ENCODE results near the gene AGBL5.

The AGBL5 gene

DNA sequence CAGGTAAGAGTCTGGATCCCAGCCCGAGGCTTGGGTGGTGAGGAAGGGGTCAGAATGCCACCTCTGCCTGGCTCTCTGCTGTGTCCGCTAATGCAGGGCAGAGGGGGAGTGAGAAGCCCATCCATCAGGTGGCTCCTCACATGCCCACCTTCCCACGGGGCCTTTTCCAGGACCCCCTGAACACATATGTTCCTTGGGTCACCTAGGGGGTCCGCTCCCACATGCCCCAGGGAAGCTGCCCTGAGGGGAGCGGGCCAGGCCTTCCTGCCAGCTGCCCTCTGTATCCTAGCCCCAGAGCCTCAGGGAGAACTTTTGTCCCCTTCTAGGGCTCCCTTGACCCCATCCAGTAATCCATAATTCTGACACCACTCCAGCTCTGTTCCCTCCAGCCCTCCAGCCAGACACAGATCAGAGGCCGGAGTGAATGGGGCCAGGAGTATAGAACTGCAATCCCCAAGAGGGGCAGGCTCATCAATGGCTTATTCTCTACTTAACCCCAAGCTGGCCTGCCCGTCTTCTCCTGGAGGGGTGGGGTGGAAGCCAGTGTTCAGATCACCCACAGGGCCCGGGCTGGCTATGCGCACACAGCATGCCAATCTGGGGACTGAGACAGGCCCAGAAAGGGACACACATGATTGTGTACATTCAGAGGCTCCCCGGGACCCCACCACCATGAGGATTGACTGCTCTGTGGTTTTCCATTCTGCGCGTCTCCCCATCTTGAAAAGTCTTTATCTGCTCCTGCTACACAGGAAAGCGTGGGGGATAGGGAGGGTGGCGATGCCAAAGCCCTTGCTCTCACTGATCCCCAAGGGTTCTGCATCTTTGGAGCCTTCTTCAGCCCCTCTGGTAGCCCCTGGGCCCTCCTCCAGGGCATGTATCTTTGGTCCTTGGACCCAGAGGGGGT is 28.0 kb downstream of the AGBL5 start:
- DNase-seq = no peak

DNA sequence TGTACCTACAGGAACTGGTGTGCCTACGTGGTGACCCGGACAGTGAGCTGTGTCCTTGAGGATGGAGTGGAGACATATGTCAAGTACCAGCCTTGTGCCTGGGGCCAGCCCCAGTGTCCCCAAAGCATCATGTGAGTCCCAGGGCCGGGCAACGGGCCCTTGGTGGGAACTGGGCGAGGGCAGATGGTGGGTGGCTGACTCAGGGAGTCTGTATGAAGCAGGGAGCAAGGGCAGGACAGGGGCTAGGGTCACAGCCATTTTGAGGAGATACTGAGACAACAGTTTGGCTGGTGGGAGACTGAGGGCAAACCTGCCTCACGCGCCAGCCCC is 28.6 kb downstream of the AGBL5 start:
- DNase-seq = no peak

DNA sequence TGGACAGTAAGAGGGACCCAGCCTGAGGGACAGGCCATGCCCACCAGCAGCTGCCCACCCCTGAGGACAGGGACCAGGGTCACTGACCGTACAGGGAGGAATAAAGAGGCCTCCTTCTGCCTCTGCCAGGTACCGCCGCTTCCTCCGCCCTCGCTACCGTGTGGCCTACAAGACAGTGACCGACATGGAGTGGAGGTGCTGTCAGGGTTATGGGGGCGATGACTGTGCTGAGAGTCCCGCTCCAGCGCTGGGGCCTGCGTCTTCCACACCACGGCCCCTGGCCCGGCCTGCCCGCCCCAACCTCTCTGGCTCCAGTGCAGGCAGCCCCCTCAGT is 29.1 kb downstream of the AGBL5 start:
- no peak for DNase-seq

DNA sequence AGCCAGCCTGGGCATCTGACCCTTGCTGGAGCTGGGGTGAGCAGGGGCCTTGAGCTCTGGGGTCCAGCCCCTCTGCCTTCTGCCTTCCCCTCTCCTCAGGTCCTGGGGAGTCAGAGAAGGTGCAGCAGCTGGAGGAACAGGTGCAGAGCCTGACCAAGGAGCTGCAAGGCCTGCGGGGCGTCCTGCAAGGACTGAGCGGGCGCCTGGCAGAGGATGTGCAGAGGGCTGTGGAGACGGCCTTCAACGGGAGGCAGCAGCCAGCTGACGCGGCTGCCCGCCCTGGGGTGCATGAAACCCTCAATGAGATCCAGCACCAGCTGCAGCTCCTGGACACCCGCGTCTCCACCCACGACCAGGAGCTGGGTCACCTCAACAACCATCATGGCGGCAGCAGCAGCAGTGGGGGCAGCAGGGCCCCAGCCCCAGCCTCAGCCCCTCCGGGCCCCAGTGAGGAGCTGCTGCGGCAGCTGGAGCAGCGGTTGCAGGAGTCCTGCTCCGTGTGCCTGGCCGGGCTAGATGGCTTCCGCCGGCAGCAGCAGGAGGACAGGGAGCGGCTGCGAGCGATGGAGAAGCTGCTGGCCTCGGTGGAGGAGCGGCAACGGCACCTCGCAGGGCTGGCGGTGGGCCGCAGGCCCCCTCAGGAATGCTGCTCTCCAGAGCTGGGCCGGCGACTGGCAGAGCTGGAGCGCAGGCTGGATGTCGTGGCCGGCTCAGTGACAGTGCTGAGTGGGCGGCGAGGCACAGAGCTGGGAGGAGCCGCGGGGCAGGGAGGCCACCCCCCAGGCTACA is 30.7 kb downstream of the AGBL5 start:
- no peak for DNase-seq

DNA sequence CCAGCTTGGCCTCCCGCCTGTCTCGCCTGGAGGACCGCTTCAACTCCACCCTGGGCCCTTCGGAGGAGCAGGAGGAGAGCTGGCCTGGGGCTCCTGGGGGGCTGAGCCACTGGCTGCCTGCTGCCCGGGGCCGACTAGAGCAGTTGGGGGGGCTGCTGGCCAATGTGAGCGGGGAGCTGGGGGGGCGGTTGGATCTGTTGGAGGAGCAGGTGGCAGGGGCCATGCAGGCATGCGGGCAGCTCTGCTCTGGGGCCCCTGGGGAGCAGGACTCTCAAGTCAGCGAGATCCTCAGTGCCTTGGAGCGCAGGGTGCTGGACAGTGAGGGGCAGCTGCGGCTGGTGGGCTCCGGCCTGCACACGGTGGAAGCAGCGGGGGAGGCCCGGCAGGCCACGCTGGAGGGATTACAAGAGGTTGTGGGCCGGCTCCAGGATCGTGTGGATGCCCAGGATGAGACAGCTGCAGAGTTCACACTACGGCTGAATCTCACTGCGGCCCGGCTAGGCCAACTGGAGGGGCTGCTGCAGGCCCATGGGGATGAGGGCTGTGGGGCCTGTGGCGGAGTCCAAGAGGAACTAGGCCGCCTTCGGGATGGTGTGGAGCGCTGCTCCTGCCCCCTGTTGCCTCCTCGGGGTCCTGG is 31.4 kb downstream of the AGBL5 start:
- no peak for DNase-seq

DNA sequence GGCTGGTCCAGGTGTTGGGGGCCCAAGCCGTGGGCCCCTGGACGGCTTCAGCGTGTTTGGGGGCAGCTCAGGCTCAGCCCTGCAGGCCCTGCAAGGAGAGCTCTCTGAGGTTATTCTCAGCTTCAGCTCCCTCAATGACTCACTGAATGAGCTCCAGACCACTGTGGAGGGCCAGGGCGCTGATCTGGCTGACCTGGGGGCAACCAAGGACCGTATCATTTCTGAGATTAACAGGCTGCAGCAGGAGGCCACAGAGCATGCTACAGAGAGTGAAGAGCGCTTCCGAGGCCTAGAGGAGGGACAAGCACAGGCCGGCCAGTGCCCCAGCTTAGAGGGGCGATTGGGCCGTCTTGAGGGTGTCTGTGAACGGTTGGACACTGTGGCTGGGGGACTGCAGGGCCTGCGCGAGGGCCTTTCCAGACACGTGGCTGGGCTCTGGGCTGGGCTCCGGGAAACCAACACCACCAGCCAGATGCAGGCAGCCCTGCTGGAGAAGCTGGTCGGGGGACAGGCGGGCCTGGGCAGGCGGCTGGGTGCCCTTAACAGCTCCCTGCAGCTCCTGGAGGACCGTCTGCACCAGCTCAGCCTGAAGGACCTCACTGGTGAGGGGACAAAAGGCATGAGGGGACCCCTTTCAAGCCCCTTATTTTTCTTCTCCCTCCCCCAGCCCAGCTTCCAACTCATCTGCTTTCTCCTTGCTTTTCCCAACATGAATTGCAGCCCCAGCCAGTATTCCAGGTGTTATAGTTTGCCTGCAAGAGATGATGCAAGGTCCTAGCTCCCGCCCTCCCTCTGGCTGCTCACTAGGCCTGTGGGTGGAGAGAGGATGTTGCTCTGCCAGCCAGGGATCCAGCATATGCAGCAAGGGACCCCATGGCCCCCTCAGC is 32.2 kb downstream of the AGBL5 start:
- DNase-seq = no peak

DNA sequence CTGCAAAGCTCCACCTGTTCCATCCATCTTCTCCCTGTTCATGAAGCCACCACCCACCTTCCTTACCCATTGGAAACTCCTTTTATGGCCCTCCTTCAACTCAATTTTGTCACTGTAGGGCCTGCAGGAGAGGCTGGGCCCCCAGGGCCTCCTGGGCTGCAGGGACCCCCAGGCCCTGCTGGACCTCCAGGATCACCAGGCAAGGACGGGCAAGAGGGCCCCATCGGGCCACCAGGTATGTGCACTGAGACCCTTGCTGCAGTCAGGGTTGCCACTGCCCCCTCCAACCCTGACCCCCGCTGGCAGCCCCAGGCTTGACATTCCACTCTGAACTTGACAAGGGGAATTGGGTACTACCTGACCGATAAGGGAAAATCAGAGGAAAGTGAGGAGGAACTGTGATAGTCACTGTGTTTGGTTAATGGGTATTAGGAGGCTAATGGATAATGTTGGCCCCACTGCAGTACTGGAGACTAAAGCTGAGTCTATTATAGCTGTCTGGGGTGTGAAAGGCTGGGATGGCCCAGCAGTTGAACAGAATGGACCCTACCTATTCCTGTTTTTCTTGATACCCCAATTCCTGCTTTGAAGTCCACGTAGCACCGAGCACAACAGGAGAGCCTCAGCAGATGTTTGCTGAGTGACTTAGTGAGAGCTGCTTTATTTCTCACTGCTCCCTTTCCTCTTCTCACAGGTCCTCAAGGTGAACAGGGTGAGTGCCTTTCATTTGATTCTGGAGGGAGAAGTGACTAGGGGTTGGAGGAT is 33.0 kb downstream of the AGBL5 start:
- no peak for DNase-seq

DNA sequence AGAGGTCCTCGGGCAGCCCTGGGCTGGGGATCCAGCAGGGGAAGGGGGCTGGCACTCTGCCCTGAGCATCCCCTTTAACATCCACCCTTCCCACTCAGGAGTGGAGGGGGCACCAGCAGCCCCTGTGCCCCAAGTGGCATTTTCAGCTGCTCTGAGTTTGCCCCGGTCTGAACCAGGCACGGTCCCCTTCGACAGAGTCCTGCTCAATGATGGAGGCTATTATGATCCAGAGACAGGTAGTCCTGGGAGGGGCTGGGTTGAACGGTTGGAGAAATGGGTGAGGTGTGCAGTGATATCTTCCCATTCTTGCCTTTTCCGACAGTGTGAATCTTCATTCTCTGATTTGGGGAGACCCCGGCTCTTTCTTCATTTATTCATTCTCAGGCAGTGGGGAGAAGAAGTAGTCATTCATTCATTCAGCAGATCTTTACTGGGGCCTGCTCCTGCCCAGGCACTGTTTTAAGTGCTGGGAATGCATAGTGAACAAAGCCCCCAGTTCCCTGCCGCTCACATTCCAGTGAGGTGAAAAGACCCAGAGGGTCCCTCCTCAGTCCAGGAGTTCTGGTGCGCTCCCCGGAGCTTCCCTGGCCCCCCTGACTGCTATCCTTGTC is 33.7 kb downstream of the AGBL5 start:
- DNase-seq = no peak

DNA sequence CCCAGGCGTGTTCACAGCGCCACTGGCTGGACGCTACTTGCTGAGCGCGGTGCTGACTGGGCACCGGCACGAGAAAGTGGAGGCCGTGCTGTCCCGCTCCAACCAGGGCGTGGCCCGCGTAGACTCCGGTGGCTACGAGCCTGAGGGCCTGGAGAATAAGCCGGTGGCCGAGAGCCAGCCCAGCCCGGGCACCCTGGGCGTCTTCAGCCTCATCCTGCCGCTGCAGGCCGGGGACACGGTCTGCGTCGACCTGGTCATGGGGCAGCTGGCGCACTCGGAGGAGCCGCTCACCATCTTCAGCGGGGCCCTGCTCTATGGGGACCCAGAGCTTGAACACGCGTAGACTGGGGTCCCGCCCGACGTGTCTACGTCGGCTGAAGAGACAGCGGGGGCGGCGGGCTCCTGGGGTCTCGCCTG is 34.2 kb downstream of the AGBL5 start:
- no peak for DNase-seq

DNA sequence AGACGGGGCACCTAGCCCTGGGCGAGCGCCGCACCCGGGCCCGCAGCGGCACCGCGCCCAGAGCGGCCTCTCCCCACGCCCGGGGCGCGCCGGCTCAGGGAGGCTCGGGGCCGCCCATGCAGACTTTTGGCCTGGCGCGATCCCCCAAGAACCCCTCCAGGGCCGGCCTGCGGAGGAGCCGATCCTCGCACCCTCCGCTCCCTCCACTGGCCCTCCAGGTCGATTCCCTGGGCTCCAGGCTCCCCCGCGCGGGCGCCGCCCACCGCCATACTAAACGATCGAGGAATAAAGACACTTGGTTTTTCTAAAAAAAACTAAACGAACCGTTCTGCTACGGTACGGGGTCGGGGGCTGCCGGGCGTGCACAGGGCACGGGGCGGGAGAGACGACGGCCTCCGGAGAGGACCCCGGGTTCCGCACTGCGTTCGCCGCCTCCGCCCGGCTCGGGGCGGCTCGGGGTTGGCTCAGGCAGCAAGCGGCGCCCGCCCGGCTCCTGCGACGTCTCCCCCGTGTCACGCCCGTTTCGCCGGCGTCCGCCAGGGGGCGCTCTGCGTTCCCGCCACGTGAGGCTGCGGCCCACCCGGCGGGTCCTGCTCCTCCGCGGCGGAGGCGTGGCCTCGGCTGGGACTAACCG is 34.7 kb downstream of the AGBL5 start:
- DNase-seq = peak; percentile 97 to 99 (median 98)

DNA sequence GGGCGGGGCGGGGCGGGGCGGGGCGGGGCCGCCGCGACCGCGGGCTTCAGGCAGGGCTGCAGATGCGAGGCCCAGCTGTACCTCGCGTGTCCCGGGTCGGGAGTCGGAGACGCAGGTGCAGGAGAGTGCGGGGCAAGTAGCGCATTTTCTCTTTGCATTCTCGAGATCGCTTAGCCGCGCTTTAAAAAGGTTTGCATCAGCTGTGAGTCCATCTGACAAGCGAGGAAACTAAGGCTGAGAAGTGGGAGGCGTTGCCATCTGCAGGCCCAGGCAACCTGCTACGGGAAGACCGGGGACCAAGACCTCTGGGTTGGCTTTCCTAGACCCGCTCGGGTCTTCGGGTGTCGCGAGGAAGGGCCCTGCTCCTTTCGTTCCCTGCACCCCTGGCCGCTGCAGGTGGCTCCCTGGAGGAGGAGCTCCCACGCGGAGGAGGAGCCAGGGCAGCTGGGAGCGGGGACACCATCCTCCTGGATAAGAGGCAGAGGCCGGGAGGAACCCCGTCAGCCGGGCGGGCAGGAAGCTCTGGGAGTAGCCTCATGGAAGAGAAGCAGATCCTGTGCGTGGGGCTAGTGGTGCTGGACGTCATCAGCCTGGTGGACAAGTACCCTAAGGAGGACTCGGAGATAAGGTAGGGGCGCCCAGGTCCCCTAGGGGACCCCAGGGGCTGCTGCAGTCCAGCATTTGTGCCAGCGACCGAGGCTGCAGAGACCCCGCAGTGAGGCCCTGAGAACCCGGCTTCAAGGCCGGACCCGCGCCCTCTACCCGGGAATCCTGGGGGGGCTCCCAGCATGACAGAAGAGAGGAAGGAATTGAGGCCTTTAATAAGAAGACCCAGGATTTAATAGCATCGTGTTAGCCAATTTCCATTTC is 35.5 kb downstream of the AGBL5 start, which contains the start of gene KHK:
Gene KHK, plus strand, starts transcription at position 49 of the 870 bp plus-strand sequence. Its CDS starts 488 bp downstream, at position 537.
- DNase-seq = no peak

DNA sequence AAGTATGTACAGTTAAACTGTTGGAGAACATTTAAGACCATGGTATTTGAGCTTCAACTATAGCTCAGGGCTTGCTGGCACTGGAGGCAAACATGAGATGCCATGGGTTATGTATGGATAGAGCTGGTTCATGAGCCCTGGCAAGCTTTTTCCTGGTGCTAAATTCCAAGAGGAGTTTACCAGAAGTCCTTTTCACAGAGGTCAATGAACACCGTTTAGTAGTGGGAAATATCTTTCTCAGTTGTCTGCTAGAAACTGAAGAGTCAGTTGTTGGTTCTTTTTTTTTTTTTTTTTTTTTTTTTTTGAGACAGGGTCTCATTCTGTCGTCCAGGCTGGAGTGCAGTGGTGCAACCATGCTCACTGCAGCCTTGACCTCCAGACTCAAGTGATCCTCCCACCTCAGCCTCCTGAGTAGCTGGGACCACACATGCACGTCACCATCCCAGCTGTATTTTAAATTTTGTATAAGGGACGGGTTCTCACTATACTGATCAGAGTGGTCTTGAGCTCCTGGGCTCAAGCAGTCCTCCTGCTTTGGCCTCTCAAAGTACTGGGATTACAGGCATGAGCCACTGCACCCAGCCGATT is 36.4 kb downstream of the AGBL5 start:
- no peak for DNase-seq

DNA sequence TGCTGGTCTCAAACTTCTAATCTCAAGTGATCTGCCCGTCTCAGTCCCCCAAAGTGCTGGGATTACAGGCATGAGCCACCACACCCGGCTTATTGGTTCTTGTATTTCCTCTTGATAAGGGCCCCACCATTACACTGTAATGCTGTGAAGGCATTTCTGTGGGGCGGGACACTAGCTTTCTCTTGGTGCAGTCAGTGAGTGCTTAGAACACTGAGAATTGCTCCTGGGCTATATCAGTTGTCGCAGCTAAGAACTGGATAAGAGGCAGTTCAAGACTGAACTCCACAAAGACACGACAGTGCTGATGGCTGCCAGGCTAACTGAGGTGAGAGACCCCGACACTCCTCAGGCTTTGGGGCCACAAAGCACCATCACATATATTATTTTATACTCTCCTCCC is 37.2 kb downstream of the AGBL5 start:
- no peak for DNase-seq

DNA sequence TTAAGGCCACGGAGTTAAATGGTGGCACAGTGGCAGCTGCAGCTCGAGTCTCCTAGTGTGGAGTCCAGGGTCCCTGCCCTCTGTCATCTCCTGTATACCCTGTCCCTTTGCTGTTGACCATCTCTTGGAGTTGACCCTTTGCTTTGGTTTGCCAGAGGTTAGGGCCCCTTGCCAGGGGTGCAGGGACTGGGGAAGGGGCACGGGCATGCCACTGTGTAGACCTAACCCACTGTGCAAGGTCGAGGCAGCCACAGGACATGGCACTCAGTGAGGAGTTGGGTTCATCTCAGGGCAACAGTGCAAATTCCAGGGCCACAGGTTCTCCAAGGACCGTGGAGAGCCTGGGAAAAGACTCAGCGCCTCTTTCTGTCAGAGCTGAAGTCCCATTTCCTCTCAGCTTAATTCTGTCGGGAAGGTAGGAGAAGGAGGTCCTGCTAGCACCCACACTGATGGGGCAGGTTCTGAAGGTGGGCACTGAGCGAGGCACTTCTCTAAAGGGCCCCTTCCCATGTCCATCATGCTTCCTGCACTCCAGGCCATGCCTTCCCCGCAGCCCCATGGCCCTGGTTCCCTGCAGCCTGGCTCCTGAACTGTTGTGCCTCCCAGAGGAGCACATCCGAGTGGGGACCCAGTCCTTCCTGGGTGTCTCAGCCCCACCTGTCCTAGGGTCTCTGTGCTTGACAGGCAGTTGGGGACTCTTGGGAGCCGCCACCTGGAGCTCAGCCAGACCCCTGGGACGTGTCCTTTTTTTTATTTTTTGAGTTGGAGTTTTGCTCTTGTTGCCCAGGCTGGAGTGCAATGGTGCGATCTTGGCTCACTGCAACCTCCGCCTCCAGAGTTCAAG is 37.9 kb downstream of the AGBL5 start:
- no peak for DNase-seq

DNA sequence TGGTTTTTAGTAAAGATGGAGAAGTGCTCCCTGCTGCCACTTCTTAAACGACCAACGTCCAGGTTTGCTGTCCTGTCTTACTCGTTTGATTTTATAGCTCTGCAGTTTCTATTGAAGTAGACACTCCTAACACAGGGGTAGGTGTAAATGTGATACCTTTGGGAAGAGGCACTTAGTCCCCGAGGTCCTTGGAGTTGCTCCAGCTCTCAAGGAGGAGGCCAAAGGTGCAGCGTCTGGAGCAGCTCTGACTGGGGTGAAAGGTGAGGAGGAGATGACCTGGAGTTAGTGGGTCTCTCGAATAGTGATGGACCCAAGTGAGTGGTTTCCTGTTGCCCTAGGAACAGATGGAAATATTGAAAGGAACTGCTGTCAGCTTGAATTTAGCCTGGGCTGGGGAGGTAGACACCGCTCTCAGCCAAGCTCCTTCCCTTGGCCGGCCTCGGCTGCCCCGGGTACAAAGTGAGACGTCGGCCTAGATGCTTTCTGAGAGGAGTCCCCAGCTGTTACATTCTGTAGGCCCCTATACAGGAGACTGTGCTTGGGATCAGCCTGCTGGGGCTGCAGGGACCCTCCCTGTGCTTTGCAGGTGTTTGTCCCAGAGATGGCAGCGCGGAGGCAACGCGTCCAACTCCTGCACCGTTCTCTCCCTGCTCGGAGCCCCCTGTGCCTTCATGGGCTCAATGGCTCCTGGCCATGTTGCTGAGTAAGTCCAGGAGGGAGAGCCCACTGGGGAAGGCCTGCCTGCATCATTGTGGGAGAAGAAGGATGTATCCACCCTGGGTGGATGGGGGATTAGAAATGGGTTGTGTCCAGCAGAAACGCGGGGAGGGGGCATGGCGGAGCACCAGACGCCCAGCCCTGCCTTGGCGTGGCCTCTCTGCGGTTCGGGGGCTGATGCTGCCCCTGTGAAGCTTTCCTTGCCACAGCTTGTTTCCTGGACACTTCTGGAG is 40.6 kb downstream of the AGBL5 start:
- no peak for DNase-seq

DNA sequence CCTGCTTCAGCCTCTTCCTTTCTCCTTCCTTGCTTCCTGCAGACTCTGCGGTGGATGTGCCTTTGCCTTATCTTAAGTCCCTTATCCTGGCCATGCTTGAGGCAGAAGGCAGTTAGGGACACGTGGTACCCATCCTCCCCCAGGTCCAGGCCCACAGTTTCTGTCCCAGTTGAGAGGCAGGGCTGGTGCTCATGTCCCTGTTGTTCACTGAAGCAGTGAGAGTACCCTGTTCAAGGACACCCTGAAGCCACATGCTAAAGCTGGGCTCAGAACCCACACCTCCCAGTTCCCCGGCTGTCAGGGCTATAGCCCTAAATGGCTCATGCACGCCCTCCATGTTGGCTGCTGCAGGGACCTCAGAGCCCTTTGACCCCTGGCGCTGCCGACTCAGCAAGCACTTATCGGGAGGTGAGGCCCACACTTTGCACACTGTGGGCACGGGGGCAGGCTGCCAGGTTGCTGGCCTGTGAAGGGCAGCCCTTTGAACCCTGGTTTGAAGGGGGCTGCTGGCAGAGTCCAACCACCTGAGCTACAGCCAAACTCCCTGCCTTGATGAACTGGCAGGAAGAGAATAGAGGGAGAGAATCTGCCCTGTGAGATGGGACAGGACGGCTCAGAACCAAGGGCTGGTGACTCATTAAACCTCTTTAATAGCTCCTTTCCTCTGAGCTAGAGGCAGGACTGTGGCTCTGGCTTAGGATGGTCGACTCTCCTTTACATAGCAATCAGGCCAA is 41.4 kb downstream of the AGBL5 start:
- no peak for DNase-seq

Data from activated naive CD4-positive, alpha-beta T cell (primary cell).